IMR-90 (cell line): ENCODE data around the gene TTC23L. TPM values are rescaled to one million over a fixed set of nuclear protein-coding genes. Genes with fewer than 3 reads are reported as not detected.

Experiments
- ATAC-seq: fragments of 200-7000 bp; cut with Tn5 transposase; 2 replicates; pipeline ENCODE4 v1.9.1; 2020; ENCODE audit warnings: low read depth, mild to moderate bottlenecking, moderate library complexity
- BruUV-seq: library from RNA; stranded (reverse); fragments of 400-500 nt; replicated peaks from 2 replicates; lab custom pipeline; 2021; lab: Mats Ljungman, UMichigan
- CTCF ChIA-PET: fragments of 300-600 bp; formaldehyde crosslinking; extraction: SDS; loops from one replicate; lab custom pipeline; 2021; ENCODE audit warnings: antibody characterized with exemption; lab: Yijun Ruan, JAX
- POLR2A ChIA-PET: fragments of 300-600 bp; sonication (Branson Sonifier 250); formaldehyde crosslinking; loops from one replicate; lab custom pipeline; 2022; ENCODE audit warnings: antibody characterized with exemption; ENCODE audit not compliant: unreplicated experiment; lab: Charles Lee
- DNase-seq: peaks from one replicate; pipeline ENCODE4 v3.0.0; 2013
- H2AFZ ChIP-seq: replicated peaks from 2 replicates; pipeline ENCODE3; 2013; ENCODE audit warnings: low read length, mild to moderate bottlenecking; ENCODE audit not compliant: poor library complexity
- H2AK5ac ChIP-seq: 2 replicates; pipeline ENCODE4 v1.6.1; 2013; ENCODE audit warnings: low read depth, low read length, inconsistent platforms
- H2AK9ac ChIP-seq: replicated peaks from 2 replicates; pipeline ENCODE3; 2013; ENCODE audit warnings: mild to moderate bottlenecking, low read depth, low read length, moderate library complexity; ENCODE audit not compliant: poor library complexity
- H2BK120ac ChIP-seq: 2 replicates; pipeline ENCODE4 v1.6.1; 2013; ENCODE audit warnings: low read depth, low read length, inconsistent platforms
- H2BK15ac ChIP-seq: 3 replicates; pipeline ENCODE4 v1.6.1; 2013; ENCODE audit warnings: low read depth, low read length, inconsistent platforms
- H2BK20ac ChIP-seq: 2 replicates; pipeline ENCODE4 v1.6.1; 2013; ENCODE audit warnings: low read depth, mild to moderate bottlenecking, inconsistent platforms, low read length, moderate library complexity
- H2BK5ac ChIP-seq: 2 replicates; pipeline ENCODE4 v1.6.1; 2013; ENCODE audit warnings: mild to moderate bottlenecking, low read depth, low read length, inconsistent platforms; ENCODE audit not compliant: poor library complexity, severe bottlenecking
- H3K14ac ChIP-seq: replicated peaks from 2 replicates; pipeline ENCODE4 v1.6.1; 2013; ENCODE audit warnings: low read depth, low read length, inconsistent platforms
- H3K18ac ChIP-seq: 2 replicates; pipeline ENCODE4 v1.6.1; 2013; ENCODE audit warnings: low read depth, low read length, control low read depth
- H3K23ac ChIP-seq: 2 replicates; pipeline ENCODE4 v1.6.1; 2013; ENCODE audit warnings: low read depth, low read length, inconsistent platforms
- H3K27ac ChIP-seq: 2 replicates; pipeline ENCODE4 v1.5.1; 2013; ENCODE audit warnings: mild to moderate bottlenecking, control low read depth, low read length; ENCODE audit not compliant: insufficient read depth
- H3K27me3 ChIP-seq: 2 replicates; pipeline ENCODE4 v1.6.1; 2013; ENCODE audit warnings: low read length; ENCODE audit not compliant: control insufficient read depth, insufficient read depth
- H3K36me3 ChIP-seq: 2 replicates; pipeline ENCODE4 v1.6.1; 2013; ENCODE audit warnings: low read length, mixed read lengths; ENCODE audit not compliant: control insufficient read depth, insufficient read depth
- H3K4ac ChIP-seq: 2 replicates; pipeline ENCODE4 v1.6.1; 2013; ENCODE audit warnings: low read depth, low read length, inconsistent platforms
- H3K4me1 ChIP-seq: 2 replicates; pipeline ENCODE4 v1.6.1; 2013; ENCODE audit warnings: low read length, mixed read lengths; ENCODE audit not compliant: control insufficient read depth, insufficient read depth
- H3K4me2 ChIP-seq: 2 replicates; pipeline ENCODE4 v1.6.1; 2013; ENCODE audit warnings: low read depth, mild to moderate bottlenecking, control low read depth, low read length, moderate library complexity
- H3K4me3 ChIP-seq: 2 replicates; pipeline ENCODE4 v1.5.1; 2013; ENCODE audit warnings: low read depth, mild to moderate bottlenecking, control low read depth, low read length, moderate library complexity; ENCODE audit not compliant: insufficient read depth
- H3K56ac ChIP-seq: 2 replicates; pipeline ENCODE4 v1.6.1; 2013; ENCODE audit warnings: low read length, inconsistent platforms; ENCODE audit not compliant: insufficient read depth; ENCODE audit errors: extremely low read depth
- H3K79me1 ChIP-seq, 2 experiments: 2 replicates each; pipeline ENCODE4 v1.6.1; 2013; ENCODE audit warnings: low read length in 2 of 2, inconsistent platforms in 1 of 2, low read depth in 1 of 2
- H3K9ac ChIP-seq: 2 replicates; pipeline ENCODE4 v1.6.1; 2013; ENCODE audit warnings: low read depth, low read length, control low read depth
- H3K9me1 ChIP-seq: 2 replicates; pipeline ENCODE4 v1.6.1; 2013; ENCODE audit warnings: low read length, inconsistent platforms; ENCODE audit not compliant: insufficient read depth
- H3K9me3 ChIP-seq: 2 replicates; pipeline ENCODE4 v1.6.1; 2013; ENCODE audit warnings: low read length; ENCODE audit not compliant: control insufficient read depth, insufficient read depth
- H4K20me1 ChIP-seq: 2 replicates; pipeline ENCODE4 v1.6.1; 2013; ENCODE audit warnings: low read length, inconsistent platforms; ENCODE audit not compliant: insufficient read depth
- H4K5ac ChIP-seq: 2 replicates; pipeline ENCODE4 v1.6.1; 2013; ENCODE audit warnings: mild to moderate bottlenecking, low read depth, low read length, control low read depth
- H4K8ac ChIP-seq, 2 experiments: 2 replicates each; pipeline ENCODE4 v1.6.1; 2013; ENCODE audit warnings: low read depth in 2 of 2, low read length in 2 of 2, control low read depth in 1 of 2, inconsistent platforms in 1 of 2
- H4K91ac ChIP-seq: 2 replicates; pipeline ENCODE4 v1.6.1; 2013; ENCODE audit warnings: low read depth, low read length, inconsistent platforms; ENCODE audit not compliant: insufficient read depth
- ELK1 ChIP-seq: fragments of 150-350 bp; IDR thresholded peaks from 2 replicates; pipeline ENCODE4 v1.6.1; 2016; ENCODE audit warnings: low read depth, mild to moderate bottlenecking, low read length, moderate library complexity, borderline replicate concordance
- WGBS, 2 experiments: methylation state at CpG; one replicate each; pipeline versions ENCODE4 v1.1.5 to v1.1.7; 2013; ENCODE audit warnings: missing lambda C conversion rate in 2 of 2; ENCODE audit not compliant: insufficient read length in 1 of 2; ENCODE audit errors: extremely low coverage in 2 of 2; 5-methylcytosine and 5-hydroxymethylcytosine counted together
- dilution Hi-C: fragments of 300-500 bp; cut with HindIII; formaldehyde crosslinking; loops from one replicate; pipeline ENCODE4 v1.14.3; 2018; ENCODE audit warnings: low sequenced_read_pairs; ENCODE audit not compliant: unreplicated experiment
- in situ Hi-C: fragments of 300-500 bp; cut with MboI; formaldehyde crosslinking; loops from 3 replicates; pipeline ENCODE4 v1.14.3; 2019; ENCODE audit warnings: low sequenced_read_pairs, inconsistent platforms, mixed read lengths
- intact Hi-C: fragments of 100-400 bp; cut with micrococcal nuclease; formaldehyde crosslinking; loops from 2 replicates; pipeline ENCODE4 v1.10.0; 2022
- polyA plus RNA-seq, 3 experiments: library from polyadenylated mRNA; depleted of rRNA; stranded (reverse); fragments of >200 nt; gene quantifications; 2 replicates each; pipeline ENCODE4 v1.2.3, GENCODE V29; 2012; ENCODE audit warnings: low replicate concordance in 1 of 3
- total RNA-seq: library from RNA; depleted of rRNA; stranded (reverse); fragments of >200 nt; gene quantifications from 2 replicates; pipeline ENCODE4 v1.2.3, GENCODE V29; 2012

Gene TTC23L
- total and polyA plus RNA-seq, 2 of the 4 experiments (the other 2 are of a cell fraction): under 0.01 TPM; not detected in 1

DNA sequence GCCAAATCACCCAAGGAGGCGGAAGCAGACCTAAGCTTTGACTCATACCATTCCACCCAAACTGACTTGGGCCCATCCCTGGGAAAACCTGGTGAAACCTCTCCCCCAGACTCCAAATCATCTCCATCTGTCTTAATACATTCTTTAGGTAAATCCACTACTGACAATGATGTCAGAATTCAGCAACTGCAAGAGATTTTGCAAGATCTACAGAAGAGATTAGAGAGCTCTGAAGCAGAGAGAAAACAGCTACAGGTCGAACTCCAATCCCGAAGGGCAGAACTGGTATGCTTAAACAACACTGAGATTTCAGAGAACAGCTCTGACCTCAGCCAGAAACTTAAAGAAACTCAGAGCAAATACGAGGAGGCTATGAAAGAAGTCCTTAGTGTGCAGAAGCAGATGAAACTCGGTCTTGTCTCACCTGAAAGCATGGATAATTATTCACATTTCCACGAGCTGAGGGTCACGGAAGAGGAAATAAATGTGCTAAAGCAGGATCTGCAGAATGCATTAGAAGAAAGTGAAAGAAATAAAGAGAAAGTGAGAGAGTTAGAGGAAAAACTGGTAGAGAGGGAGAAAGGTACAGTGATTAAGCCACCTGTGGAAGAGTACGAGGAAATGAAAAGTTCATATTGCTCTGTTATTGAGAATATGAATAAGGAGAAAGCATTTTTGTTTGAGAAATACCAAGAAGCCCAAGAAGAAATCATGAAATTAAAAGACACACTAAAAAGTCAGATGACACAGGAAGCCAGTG is 15.8 kb upstream of the TTC23L start:
- no peak overlapping the region for H3K18ac ChIP-seq
- in situ Hi-C loops (no loop called here), dilution Hi-C loops (no loop called here), intact Hi-C loops (no loop called here)
- 96% methylated on average over 7 of the region's 8 CpGs; no CpG with 5 or more reads in 1 of the 2 experiments for WGBS, 2 experiments
- no TSS peak for BruUV-seq
- H2BK5ac ChIP-seq: no peak overlapping the region
- H2AFZ ChIP-seq: no peak overlapping the region
- no peaks in the 10 kb centered on the region for H3K9me1 ChIP-seq
- H4K5ac ChIP-seq: no peak overlapping the region; the same call in 1 of the 2 replicates
- peaks cover 2% of the 10 kb centered on the region for H3K9me3 ChIP-seq
- H3K4me2 ChIP-seq: no peak overlapping the region
- ATAC-seq: no peak
- no peak for TF ChIP-seq ELK1
- no peak overlapping the region for H2BK120ac ChIP-seq
- no peak overlapping the region for H2BK15ac ChIP-seq
- H4K91ac ChIP-seq: no peak overlapping the region
- DNase-seq: no peak
- H3K4ac ChIP-seq: no peak overlapping the region
- H2AK9ac ChIP-seq: no peak overlapping the region
- peaks cover 7% of the 10 kb centered on the region; the same call in 1 of the 2 replicates for H4K20me1 ChIP-seq
- H3K23ac ChIP-seq: no peak overlapping the region
- no peak overlapping the region for H2BK20ac ChIP-seq
- no peak overlapping the region for H3K27ac ChIP-seq
- no peak overlapping the region for H3K56ac ChIP-seq
- no peaks in the 10 kb centered on the region for H3K4me1 ChIP-seq
- H2AK5ac ChIP-seq: no peak overlapping the region
- peaks cover 38 to 53% of the 10 kb centered on the region in 2 experiments for H3K79me1 ChIP-seq
- H3K27me3 ChIP-seq: no peaks in the 10 kb centered on the region
- H3K14ac ChIP-seq: no peak overlapping the region
- H4K8ac ChIP-seq: no peak overlapping the region
- no peak overlapping the region for H3K4me3 ChIP-seq
- ChIA-PET POLR2A (no interaction called here), CTCF (no interaction called here)
- no peak overlapping the region for H3K9ac ChIP-seq
- peaks cover 64% of the 10 kb centered on the region for H3K36me3 ChIP-seq
